ENCODE results near the gene SLC18A3.
A peak's percentile ranks its signal among the peaks of the same experiment; 100 is the strongest.

SLC18A3 gene

DNA sequence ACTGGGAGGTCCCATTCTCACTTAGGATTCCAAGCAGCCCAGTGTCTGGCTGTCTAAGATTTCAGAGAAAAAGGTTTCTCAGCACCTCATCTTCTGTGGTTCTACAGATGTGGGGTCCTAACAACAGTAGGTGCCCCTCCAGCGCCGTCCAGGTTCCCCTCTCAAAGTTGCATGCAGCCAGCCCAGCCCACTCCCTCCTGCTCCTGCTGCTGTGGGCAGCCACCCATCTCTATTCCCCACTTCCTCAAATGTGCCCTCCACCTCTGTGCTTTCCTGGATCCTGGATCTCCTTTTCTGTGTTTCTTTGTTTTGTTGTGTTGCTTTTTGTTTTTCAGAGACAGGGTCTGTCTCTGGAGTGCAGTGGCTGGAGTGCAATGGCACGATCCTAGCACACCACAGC, 13.3 kb upstream of the SLC18A3 start:
- no peak for DNase-seq

DNA sequence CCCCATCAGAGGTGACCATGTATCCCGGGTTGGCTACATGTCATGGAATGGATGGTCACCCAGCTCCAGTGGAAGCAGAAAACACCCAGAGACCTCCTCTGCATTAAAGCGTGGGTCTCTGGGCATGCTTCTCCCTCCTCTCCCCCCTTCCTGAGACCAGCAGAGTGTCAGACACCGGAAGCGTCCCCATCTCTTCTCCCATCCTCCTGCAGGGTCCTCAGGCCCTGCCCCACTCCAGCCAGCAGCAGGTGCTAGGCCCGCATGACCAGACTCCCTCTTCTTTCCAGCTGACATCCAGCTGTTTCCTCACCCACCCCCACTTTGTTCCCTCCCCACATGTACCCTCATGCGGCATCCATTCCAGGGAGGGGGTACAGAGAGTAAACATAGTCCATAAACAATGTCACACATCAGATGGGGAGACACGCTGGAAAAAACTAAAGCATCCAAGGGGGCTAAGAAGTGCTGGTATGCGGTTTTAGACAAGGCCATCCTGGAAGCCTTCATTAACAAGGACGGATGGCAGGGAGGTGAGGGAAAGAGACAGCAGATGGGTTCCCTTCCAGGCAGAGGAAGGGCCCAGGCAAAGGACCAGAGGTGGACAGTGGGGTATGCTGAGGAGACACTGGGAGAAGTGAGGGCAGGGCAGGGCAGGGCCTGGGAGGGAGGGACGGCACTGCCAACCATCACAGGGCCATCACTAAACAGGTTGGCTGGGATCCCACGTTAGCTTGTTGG, 12.5 kb upstream of the SLC18A3 start:
- DNase-seq = no peak

DNA sequence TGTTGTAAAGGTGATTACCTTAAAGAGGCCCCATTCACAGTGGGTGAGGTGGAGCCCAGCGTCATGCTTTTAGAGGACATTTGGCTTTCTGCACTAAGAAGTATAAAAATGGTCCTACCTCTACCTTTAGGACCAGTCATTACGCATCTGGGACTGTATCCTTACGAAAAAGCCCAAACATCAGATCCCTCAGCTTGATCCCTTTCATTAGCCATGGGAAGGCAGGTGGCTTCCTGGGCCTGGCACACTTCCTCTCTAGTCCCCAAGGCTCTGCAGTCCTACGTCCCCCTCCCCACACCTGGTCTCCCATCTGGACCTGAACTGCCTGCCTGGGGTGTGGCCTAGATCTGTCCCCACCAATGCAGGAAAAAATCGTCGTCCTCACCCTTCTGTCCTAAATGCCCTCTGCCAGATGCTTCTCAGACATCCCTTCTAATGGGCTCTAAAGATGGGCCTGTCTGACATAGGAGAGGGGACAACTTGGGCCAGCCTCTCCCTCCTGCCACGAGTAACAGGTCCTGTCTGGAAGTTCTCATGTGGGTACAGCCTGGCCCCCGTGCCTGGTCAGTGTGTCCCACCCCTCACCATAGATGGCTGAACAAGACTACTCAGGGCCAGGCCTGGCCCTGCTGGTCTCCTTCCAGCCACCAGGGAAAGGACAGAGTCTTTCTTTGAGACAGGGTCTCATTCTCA, 11.8 kb upstream of the SLC18A3 start:
- DNase-seq = no peak

DNA sequence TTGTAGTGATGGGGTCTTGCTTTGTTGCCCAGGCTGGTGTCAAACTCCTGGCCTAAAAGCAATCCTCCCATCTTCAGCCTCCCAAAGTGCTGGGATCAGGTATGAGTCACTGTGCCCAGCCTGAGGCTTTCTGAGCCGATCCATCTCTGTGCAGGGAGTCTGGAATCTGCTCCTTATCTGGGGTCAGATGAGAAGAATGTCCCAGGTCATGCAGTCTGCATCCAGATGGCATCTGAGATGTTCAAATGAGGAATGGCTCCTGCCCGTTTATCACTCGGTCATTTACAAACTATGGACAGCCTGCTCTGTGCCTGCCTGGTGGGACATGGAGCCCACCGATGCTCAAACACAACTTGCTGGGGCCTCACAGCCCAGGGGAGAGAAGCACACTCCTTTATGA, 11.1 kb upstream of the SLC18A3 start:
- no peak for DNase-seq

DNA sequence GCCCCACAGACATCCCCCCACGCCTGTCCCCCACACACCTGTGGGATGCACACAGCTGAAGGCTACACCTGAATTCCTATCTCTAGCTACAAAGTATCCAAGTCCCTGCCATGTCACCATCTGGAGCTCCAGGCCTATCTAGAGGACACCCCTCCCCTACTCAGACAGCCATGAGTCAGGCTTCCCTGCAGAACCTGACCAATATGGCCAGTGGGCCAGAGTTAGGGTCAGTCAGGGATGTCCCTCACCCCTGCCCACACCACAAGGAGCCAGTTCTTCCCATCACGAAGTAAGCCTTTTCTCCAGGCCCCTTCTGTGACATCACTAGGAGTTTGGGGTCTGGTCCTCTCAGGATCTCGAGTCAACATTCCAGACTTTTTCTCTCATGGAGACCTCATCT, 10.6 kb upstream of the SLC18A3 start:
- no peak for DNase-seq

DNA sequence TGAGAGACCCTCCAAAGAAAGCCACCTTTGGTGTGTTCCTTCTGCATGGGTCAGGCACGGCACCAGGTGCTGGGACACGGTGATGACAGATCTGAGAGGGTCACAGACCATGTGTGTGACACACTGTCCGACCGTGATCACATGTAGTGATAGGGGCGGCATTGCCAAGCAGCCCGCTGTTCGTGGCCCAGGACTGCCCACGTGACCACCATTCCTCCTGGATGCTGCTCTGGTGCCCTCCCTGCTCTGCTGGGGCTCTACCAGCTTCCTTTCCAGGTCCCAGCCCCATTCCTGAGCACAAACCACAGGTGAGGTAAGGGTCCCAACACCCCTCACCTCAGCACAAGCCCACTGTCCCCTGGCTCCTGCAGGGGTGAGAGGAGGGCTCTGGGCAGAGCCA, 10.1 kb upstream of the SLC18A3 start:
- no peak for DNase-seq

DNA sequence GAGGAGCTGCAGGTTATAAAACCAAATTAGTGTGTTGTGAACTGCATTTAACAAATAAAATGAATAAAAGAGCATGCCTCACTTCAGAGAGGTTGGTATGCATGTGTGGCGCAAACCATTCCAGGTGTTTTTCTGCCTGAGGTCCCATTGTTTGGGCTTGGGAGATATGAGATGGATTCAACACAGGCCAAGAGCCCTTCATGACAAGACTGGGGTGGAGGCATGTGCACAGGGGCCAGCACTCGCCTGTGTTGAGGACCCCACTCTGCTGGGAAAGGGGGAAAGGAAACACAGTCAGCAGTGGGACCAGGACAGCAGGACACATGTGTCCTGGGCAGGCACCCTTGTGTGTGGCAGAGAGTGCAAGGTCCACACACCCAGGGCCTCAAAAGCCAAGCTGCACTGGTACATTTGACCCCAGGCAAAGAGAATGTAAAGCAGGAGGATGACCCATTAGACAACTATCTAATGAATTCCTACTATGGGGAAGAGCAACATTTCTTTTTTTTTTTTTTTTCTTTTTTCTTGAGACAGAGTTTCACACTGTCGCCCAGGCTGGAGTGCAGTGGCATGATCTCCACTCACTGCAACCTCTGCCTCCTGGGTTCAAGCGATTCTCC, 9.2 kb upstream of the SLC18A3 start:
- no peak for DNase-seq

DNA sequence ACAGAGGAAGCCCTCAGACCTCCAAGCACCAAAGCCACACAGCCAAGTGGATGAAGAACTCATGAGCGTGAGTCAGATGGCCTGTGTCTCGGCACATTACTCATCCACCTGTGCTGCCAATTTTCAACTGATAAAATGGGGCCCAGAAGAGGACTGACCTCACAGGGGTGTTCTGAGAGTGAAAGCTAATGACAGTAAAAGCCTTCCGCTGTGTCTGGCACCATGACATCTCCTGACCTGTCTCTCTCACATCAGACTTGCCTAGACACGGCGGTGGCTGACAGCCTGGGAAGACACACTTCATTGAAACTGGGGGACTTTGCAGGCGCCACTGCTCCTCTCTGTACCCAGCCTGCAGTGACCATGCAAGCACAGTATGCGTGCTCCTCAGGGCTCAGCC, 8.3 kb upstream of the SLC18A3 start:
- no peak for DNase-seq

DNA sequence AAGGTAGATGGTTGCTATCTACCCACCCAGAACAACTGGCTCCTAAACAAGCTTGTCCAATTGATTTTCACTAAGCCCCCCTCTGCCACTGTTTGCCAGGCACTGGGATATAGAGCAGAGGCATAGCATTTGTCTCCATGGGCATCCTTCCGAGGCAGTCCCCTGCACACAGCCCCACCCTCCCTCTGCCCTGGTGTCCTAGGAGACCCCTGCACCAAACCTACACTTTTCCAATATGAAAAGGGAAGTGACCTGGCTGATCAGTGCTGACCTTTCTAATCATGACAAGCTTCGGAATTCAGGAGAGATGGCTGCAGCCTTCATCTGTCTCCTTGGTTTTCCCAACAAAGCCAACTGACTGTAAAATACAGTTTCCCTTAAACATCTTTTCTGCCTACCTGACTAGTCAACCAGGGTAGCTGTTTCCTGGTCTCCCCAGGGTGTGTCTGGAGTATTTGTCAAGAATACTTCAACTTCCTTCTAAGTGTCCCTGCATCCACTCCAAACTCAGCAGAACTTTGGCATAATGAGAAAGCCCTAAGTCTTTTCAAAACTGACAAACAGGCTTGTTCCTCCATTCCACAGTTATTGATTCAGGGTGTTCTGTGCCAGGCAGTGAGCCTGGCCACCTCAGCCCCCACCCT, 7.6 kb upstream of the SLC18A3 start:
- no peak for DNase-seq

DNA sequence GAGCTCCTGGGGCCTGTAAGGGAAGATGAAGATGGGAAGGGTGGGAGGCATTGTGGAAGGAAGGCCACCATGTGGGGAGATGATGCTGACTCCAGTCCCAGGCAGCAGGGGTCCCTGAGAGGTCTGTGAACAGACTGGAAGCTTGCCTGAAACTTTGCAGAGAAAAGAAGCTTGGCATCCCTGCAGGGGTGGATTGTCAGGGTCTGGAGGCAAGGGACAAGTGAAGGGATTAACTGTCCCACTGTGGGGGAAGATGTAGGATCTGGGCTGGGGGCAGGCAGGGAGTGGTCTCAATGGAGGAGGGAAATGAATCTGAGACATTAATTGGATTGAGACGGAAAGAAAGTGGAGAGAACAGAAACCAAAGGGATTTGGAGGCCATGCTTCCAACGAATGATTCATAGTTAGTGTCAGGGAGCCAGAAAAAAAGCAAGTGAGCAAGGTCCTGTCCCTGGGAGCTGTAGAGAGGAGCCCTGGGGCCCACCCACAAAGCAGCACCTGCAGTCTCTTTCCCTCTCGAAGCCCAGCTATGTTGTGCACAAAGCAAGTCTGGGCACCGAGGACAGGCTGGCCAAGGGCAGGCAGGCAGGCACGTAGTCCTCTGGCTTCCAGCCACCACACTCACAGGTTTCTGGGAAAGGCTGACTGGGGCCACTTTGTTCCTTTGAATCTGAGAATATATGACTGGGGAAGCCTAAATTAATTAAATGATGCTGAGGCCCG, 4.7 kb upstream of the SLC18A3 start:
- no peak for DNase-seq

DNA sequence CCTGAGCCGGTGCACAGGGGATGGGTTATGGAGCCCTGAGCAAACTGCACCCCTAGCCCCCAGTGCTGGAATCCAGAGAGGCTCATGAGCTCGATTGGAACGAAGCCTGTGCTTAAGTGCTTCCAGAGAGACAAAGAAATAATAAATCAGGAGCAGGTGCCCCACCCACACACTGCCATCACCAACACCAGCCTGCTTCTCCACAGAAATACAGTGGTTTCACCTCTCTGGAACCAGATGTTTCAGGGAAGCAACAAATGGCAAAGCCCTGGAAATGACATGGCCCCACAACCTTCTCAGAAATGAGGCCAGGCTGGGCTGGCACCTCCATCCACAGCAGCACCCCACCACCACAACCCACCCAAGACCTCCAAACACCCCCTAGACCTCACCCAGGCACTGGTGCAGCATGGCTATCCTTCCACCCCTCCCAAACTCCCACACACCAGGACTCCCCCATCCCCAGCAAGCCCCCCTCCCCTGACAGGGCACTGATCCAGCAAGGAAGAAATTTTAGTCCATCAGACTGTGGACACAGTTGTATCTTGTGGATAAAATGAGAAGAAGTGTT, 4.1 kb upstream of the SLC18A3 start:
- DNase-seq = no peak

DNA sequence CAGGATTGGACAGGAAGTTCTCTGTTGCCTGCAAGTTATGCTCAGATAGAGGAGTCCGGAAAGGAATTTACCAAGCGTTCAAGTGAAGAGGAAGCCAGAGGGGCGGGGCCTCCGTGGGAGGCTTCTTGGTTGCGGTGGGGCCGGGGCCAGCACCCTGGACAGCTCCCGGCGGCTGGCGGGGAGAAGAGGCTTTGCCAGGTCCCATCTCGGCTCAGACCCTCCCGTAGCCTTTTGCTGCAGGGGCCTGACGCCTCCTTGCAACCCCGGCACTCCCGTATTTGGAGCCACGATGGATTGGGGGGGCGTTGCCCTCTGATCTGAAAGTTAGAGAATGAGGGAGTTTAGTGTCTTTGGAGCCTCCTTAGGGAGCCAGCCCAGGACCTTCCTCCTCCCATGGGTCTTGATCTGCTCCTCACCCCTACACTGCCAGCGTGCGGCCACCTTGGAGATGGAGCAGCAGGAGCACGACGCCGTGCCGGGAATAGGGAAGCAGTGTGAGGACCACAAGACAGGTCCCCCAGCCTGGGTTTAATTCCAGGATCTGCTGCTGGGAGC, 3.1 kb upstream of the SLC18A3 start:
- peak; percentile 31 to 34 for DNase-seq

DNA sequence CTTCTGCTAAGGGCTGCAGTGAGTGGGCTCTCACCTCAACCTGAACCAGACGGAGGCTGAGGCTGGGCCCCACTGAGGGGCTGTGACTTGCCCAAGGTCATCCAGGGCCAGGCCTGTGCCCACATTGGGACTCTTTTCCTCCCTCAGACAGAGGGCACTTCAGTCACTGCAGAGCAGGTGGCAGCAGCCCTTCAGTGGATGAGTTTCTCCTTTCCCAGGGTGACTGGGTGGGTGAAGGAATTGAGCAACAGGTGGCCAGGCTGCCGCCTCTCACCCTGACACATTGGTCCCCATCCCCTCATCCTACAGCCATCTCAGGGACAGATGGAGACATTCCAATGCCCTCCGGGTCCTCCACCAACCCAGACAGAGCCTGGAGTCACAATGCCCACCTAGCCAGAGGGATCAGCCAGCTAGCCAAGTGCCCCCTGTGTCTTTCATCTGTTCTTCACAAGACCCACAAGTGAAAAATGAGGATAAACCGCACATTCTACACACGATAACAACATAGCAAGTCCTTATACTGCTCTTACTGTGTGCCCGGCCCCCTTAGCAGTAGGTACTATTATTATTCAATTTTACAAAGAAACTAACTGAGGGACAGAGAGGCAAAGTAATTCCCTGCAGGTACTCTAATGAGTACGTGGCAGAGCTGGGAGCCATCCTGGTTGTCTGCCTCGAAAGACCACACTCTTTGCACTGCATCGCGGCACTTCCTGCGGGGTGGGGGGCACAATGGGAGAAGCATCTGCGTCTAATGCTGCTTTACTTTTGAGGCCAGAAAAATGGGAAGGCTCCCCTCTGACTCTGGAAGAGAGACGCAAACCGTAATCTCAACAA, 1.7 kb upstream of the SLC18A3 start:
- DNase-seq = no peak

DNA sequence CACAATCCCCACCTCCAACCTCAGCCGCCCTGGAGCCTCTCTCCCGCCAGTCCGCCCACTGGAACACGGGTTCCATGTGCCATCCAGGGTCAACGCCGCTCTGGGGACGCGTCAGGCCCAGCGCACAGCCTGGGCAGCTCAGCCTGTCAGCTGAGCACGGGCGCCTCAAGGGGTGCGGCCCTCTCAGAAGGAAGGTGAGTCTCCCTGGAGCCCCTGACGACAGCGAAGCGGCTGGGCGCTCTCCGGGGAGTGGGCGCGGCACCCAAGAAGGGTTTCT, 1.2 kb upstream of the SLC18A3 start:
- no peak for DNase-seq

DNA sequence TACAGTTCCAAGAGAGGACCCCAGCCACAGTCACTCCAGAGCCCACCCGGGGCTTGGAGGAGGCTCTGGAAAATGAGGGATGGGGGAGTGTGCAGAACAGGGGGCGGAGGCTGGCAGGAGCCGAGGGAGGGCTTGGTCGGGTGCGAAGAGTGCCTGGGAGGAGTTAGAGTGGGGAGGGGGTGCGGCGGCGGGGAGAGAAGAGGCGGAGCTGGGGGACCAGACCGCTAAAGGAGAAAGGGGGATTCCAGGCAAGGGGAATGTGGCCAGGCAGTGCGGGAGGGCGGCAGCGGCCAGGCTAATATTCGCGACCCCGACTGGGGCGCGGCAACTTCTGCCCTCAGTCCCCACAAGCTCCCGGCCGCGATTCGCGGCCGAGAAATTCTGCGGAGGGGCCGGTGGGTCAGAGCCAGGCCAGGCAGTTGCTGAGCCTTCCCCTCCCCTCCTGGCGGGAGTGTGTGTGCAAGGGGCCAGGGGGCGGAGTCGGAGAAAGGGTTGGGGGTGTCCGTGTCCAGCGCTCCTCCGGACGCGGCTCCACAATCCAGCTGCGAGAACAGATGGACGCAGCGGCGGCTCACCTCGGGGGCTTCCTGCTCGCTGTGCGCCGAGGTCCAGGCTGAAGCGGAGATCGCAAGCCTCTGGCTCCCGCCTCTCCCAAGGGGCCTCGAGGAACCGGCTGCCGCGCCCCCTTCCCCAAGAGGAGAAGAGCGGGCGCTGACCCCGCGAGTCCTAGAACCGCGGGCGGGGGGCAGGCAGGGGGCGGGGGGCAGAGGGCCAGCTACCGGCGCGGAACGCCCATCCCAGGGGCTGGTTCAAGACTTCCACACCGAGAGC, 612 bp upstream of the SLC18A3 start:
- no peak for DNase-seq

DNA sequence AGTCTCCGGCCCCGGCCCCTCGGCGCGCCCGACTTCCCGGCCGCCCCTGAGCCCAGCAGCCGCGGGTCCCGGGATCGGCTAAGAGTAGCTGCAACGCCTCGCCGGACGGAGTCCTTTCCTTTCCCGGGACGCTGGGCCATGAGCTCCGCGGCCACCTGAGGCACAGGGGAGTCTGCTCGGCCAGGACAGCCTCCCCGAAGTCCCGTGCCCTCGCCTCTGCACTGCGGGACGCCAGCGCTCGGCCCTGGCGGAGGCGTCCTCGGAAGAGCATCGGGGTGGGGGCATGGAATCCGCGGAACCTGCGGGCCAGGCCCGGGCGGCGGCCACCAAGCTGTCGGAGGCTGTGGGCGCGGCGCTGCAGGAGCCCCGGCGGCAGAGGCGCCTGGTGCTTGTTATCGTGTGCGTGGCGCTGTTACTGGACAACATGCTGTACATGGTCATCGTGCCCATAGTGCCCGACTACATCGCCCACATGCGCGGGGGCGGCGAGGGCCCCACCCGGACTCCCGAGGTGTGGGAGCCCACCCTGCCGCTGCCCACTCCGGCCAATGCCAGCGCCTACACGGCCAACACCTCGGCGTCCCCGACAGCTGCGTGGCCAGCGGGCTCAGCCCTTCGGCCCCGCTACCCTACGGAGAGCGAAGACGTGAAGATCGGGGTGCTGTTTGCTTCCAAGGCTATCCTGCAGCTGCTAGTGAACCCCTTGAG, 502 bp downstream of the SLC18A3 start:
- no peak for DNase-seq

DNA sequence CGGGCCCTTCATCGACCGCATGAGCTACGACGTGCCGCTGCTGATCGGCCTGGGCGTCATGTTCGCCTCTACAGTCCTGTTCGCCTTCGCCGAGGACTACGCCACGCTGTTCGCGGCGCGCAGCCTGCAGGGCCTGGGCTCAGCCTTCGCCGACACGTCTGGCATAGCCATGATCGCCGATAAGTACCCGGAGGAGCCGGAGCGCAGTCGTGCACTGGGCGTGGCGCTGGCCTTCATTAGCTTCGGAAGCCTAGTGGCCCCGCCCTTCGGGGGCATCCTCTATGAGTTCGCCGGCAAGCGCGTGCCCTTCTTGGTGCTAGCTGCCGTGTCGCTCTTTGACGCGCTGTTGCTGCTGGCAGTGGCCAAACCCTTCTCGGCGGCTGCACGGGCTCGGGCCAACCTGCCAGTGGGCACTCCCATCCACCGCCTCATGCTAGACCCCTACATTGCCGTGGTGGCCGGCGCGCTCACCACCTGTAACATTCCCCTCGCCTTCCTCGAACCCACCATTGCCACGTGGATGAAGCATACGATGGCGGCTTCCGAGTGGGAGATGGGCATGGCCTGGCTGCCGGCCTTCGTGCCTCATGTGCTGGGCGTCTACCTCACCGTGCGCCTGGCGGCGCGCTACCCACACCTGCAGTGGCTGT, 1.2 kb downstream of the SLC18A3 start:
- DNase-seq = no peak

DNA sequence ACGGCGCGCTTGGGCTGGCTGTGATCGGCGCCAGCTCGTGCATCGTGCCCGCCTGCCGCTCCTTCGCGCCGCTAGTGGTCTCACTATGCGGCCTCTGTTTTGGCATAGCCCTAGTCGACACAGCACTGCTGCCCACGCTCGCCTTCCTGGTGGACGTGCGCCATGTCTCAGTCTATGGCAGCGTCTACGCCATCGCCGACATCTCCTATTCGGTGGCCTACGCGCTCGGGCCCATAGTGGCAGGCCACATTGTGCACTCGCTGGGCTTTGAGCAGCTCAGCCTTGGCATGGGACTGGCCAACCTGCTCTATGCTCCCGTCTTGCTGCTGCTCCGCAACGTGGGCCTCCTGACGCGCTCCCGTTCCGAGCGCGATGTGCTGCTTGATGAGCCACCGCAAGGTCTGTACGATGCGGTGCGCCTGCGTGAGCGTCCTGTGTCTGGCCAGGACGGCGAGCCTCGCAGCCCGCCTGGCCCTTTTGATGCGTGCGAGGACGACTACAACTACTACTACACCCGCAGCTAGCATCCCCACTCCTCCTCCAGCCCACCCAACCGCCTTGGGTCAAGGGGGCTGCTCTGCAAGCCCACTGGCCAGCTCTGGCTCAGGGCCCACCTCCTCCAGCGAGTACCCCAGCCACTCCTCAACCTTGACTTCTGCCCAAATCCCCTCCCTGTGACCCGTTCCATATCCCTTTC, 1.9 kb downstream of the SLC18A3 start:
- DNase-seq = no peak

All from activated CD4-positive, alpha-beta T cell treated with anti-CD3 and anti-CD28 coated beads for 4 hours (primary cell).